Lower lobe of right lung (tissue), 2 donors: ENCODE data around the gene BCO2. TPM values are rescaled to one million over a fixed set of nuclear protein-coding genes. Genes with fewer than 3 reads are reported as not detected.
"Not testable (repeated sequence)": the region's sequence is repeated elsewhere in the genome, so short reads cannot be mapped to it uniquely, and the experiment has no call there.

Experiments used
- ATAC-seq, 2 donors: fragments of 200-7000 bp; cut with Tn5 transposase; one replicate each; pipeline ENCODE4 v1.9.1; 2020 to 2022; ENCODE audit warnings: mild to moderate bottlenecking in 2 of 2, moderate library complexity in 2 of 2
- DNase-seq: peaks from one replicate; pipeline ENCODE4 v3.0.0-alpha.2; 2020
- H3K27ac ChIP-seq: fragments of 200-600 bp; one replicate; pipeline ENCODE4 v1.8.0; 2022
- H3K27me3 ChIP-seq: fragments of 200-600 bp; one replicate; pipeline ENCODE4 v1.8.0; 2022; ENCODE audit warnings: low read depth
- H3K36me3 ChIP-seq: fragments of 200-600 bp; one replicate; pipeline ENCODE4 v1.8.0; 2022; ENCODE audit warnings: mild to moderate bottlenecking
- H3K4me1 ChIP-seq: fragments of 200-600 bp; one replicate; pipeline ENCODE4 v1.8.0; 2022
- H3K4me3 ChIP-seq: fragments of 200-600 bp; one replicate; pipeline ENCODE4 v1.8.0; 2022; ENCODE audit warnings: mild to moderate bottlenecking
- H3K9me3 ChIP-seq: fragments of 200-600 bp; one replicate; pipeline ENCODE4 v1.8.0; 2022
- CTCF ChIP-seq: fragments of 200-600 bp; IDR thresholded peaks from one replicate; pipeline ENCODE4 v1.8.0; 2022; ENCODE audit warnings: antibody characterized with exemption, mild to moderate bottlenecking
- intact Hi-C: fragments of 100-400 bp; cut with DNase I; formaldehyde crosslinking; loops from one replicate; pipeline ENCODE4 v1.11.0; 2022
- total RNA-seq: library from RNA; stranded (reverse); fragmentation: NEBNext Ultra II Directional; extraction: Animal tissue kit (Norgen Biotek cat#: 25700); gene quantifications from one replicate; pipeline ENCODE4 v1.2.1, GENCODE V29; 2021
- donor health status: DM: no; HTN: yes; CAD: no; lungs with severe emphysema.

Gene BCO2
- total RNA-seq, 1 donor from 2014 or later: 8.9 TPM

GRCh38 chr11:112196519-112197087, 21.3 kb downstream of the BCO2 start:
- H3K4me1 ChIP-seq: no peaks in the 10 kb centered on the region
- H3K36me3 ChIP-seq: no peaks in the 10 kb centered on the region
- intact Hi-C loops: no loop called here
- H3K4me3 ChIP-seq: no peak overlapping the region
- no peak for TF ChIP-seq CTCF
- H3K9me3 ChIP-seq: no peaks in the 10 kb centered on the region
- no peak for DNase-seq
- no peaks in the 10 kb centered on the region for H3K27me3 ChIP-seq
- H3K27ac ChIP-seq: no peak overlapping the region
- ATAC-seq: no peak

GRCh38 chr11:112199101-112199500, 23.8 kb downstream of the BCO2 start:
- H3K4me1 ChIP-seq, intact Hi-C loops, H3K27me3 ChIP-seq, H3K36me3 ChIP-seq, DNase-seq, H3K4me3 ChIP-seq, H3K27ac ChIP-seq, ATAC-seq, H3K9me3 ChIP-seq: not testable (repeated sequence)

GRCh38 chr11:112200252-112200651, 24.9 kb downstream of the BCO2 start:
- Histone ChIP-seq H3K27ac (no peak overlapping the region), H3K9me3 (no peaks in the 10 kb centered on the region), H3K36me3 (no peaks in the 10 kb centered on the region), H3K27me3 (no peaks in the 10 kb centered on the region), H3K4me1 (no peaks in the 10 kb centered on the region), H3K4me3 (no peak overlapping the region)
- ATAC-seq (no peak), DNase-seq (no peak)
- intact Hi-C loops: no loop called here
- TF ChIP-seq CTCF: no peak

- Histone ChIP-seq H3K27ac (no peak overlapping the region), H3K4me3 (no peak overlapping the region), H3K36me3 (no peaks in the 10 kb centered on the region), H3K4me1 (no peaks in the 10 kb centered on the region), H3K27me3 (no peaks in the 10 kb centered on the region), H3K9me3 (no peaks in the 10 kb centered on the region)
- intact Hi-C loops: no loop called here
- ATAC-seq (no peak), DNase-seq (no peak)
- no peak for TF ChIP-seq CTCF
These were observed 30.8 kb downstream of the BCO2 start for GRCh38 chr11:112206071-112206470.

- Histone ChIP-seq H3K9me3 (no peaks in the 10 kb centered on the region), H3K27me3 (no peaks in the 10 kb centered on the region), H3K36me3 (no peaks in the 10 kb centered on the region), H3K4me1 (no peaks in the 10 kb centered on the region), H3K27ac (no peak overlapping the region), H3K4me3 (no peak overlapping the region)
- ATAC-seq (no peak), DNase-seq (no peak)
- TF ChIP-seq CTCF: no peak
- intact Hi-C loops: no loop called here
These were observed 35.6 kb downstream of the BCO2 start for GRCh38 chr11:112210890-112211289.

- H3K4me1 ChIP-seq: no peaks in the 10 kb centered on the region
- TF ChIP-seq CTCF: no peak
- no peaks in the 10 kb centered on the region for H3K27me3 ChIP-seq
- H3K27ac ChIP-seq: no peak overlapping the region
- no peak overlapping the region for H3K4me3 ChIP-seq
- no peaks in the 10 kb centered on the region for H3K36me3 ChIP-seq
- ATAC-seq (no peak), DNase-seq (no peak)
- H3K9me3 ChIP-seq: no peaks in the 10 kb centered on the region
- intact Hi-C loops: no loop called here
These were observed 36.2 kb downstream of the BCO2 start for GRCh38 chr11:112211536-112211935.
